ENCODE results near the gene BCL11A.
A peak's percentile ranks its signal among the peaks of the same experiment; 100 is the strongest.

DNA sequence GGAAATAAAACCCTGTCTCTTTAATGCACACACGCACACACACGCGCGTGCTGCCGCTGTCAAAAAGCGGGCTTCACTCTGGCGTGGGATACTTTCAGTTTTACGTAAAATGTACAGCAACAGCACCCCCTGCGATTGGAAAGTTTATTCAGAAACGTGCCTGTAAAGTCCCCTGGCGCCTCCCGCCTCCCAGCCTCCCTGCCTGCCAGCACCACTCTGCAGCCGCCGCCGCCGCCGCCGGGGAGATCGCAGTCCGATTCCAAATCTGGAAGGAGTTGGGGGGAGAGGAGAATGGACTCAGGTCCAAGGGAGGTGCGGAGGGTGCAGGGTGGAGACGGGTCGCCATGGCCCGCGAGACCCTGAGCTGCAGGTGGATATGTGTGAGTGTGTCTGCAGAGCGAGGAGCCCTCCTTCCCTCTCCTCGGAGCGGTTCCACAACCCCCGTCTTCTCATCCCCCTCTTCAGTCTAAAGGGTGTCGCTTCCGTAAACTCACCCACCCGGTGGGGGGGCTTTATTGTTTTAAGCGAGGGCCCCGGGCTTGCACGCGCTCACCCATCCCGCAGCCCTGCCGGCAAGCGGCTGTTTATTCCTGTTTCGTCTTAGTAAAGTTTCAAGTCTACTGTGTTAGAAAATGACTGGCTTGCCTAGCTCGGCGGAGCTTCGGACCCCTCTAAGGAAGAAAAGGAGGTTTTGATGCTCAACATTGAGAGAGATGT lies 1.8 kb upstream of the BCL11A start:
- TF ChIP-seq, protein P1, sequence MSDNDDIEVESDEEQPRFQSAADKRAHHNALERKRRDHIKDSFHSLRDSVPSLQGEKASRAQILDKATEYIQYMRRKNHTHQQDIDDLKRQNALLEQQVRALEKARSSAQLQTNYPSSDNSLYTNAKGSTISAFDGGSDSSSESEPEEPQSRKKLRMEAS (IDR thresholded peaks at IDR 0.05), result no peak
- TF ChIP-seq, protein P2, sequence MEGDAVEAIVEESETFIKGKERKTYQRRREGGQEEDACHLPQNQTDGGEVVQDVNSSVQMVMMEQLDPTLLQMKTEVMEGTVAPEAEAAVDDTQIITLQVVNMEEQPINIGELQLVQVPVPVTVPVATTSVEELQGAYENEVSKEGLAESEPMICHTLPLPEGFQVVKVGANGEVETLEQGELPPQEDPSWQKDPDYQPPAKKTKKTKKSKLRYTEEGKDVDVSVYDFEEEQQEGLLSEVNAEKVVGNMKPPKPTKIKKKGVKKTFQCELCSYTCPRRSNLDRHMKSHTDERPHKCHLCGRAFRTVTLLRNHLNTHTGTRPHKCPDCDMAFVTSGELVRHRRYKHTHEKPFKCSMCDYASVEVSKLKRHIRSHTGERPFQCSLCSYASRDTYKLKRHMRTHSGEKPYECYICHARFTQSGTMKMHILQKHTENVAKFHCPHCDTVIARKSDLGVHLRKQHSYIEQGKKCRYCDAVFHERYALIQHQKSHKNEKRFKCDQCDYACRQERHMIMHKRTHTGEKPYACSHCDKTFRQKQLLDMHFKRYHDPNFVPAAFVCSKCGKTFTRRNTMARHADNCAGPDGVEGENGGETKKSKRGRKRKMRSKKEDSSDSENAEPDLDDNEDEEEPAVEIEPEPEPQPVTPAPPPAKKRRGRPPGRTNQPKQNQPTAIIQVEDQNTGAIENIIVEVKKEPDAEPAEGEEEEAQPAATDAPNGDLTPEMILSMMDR (IDR thresholded peaks at IDR 0.05; ENCODE audit: low read depth, low read length, missing input control), result peak; percentile 4
- TF ChIP-seq TAF1 (conservative IDR thresholded peaks at IDR 0.05) (no peak), SP1 (IDR thresholded peaks at IDR 0.05) (no peak), RAD21 (IDR thresholded peaks at IDR 0.05) (peak; percentile 39 to 49), EGR1 (IDR thresholded peaks at IDR 0.05; ENCODE audit: low read depth in 2 of 2) (no peak), YY1 (IDR thresholded peaks at IDR 0.05) (no peak), GABPA (IDR thresholded peaks at IDR 0.05 in 1 of 2, conservative IDR thresholded peaks at IDR 0.05 in 1 of 2) (no peak), JUND (IDR thresholded peaks at IDR 0.05) (no peak)
- TF ChIP-seq, protein P3, sequence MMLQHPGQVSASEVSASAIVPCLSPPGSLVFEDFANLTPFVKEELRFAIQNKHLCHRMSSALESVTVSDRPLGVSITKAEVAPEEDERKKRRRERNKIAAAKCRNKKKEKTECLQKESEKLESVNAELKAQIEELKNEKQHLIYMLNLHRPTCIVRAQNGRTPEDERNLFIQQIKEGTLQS (IDR thresholded peaks at IDR 0.05), result no peak
- TF ChIP-seq, protein P4, sequence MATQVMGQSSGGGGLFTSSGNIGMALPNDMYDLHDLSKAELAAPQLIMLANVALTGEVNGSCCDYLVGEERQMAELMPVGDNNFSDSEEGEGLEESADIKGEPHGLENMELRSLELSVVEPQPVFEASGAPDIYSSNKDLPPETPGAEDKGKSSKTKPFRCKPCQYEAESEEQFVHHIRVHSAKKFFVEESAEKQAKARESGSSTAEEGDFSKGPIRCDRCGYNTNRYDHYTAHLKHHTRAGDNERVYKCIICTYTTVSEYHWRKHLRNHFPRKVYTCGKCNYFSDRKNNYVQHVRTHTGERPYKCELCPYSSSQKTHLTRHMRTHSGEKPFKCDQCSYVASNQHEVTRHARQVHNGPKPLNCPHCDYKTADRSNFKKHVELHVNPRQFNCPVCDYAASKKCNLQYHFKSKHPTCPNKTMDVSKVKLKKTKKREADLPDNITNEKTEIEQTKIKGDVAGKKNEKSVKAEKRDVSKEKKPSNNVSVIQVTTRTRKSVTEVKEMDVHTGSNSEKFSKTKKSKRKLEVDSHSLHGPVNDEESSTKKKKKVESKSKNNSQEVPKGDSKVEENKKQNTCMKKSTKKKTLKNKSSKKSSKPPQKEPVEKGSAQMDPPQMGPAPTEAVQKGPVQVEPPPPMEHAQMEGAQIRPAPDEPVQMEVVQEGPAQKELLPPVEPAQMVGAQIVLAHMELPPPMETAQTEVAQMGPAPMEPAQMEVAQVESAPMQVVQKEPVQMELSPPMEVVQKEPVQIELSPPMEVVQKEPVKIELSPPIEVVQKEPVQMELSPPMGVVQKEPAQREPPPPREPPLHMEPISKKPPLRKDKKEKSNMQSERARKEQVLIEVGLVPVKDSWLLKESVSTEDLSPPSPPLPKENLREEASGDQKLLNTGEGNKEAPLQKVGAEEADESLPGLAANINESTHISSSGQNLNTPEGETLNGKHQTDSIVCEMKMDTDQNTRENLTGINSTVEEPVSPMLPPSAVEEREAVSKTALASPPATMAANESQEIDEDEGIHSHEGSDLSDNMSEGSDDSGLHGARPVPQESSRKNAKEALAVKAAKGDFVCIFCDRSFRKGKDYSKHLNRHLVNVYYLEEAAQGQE (IDR thresholded peaks at IDR 0.05), result no peak

All from liver (tissue), 3 donors.